ENCODE measurements around the gene ELMO2.

The ELMO2 gene

DNA sequence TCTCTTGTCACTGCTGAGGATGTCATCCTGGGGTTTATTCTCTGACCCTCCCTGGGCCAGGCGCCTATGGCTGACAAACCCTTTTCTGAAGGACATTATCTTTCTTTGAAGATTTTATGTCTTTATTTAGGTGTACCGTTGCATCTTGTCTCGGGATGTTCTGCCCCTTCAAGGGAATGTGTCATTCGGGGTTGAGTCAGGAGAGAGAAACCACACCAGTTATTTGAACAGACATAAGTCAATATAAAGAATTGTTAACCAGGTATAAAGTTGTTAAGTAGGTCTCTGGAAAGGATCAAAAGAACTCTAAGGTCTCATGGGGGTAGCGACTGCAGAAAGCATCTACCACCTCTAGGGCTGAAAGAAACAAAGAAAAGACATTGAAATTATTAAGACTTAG, 8.2 kb upstream of the ELMO2 start:
- Histone ChIP-seq H3K27me3 (ENCODE audit: insufficient read depth, low read length, poor library complexity) (no peaks in the 10 kb centered on the region), H3K56ac (ENCODE audit: low read length) (no peak overlapping the region), H4K5ac (ENCODE audit: low read length) (no peak overlapping the region), H3K4ac (ENCODE audit: low read depth, low read length) (no peak overlapping the region), H3K4me3 (ENCODE audit: low read length) (no peak overlapping the region), H2BK5ac (ENCODE audit: low read length) (no peak overlapping the region), H2BK120ac (ENCODE audit: low read depth, low read length) (no peak overlapping the region), H3K79me1 (ENCODE audit: low read length) (no peaks in the 10 kb centered on the region), H3K9ac (ENCODE audit: low read length) (no peak overlapping the region), H3K79me2 (ENCODE audit: control insufficient read depth, insufficient read depth, low read length) (no peaks in the 10 kb centered on the region), H3K36me3 (ENCODE audit: control insufficient read depth, insufficient read depth, low read length) (no peaks in the 10 kb centered on the region), H4K8ac (ENCODE audit: low read depth, low read length) (no peak overlapping the region), H2BK15ac (replicated peaks; ENCODE audit: low read depth) (no peak overlapping the region), H3K27ac (ENCODE audit: low read depth, low read length) (no peak overlapping the region), H2AK5ac (ENCODE audit: low read length) (no peak overlapping the region), H3K4me1 (ENCODE audit: control insufficient read depth, low read depth, low read length) (no peaks in the 10 kb centered on the region), H3K23ac (ENCODE audit: low read length) (no peak overlapping the region), H3K18ac (ENCODE audit: low read length) (no peak overlapping the region), H3K4me2 (ENCODE audit: low read length) (no peak overlapping the region)
- DNase-seq, result no peak
- WGBS (ENCODE audit: extremely low coverage, insufficient coverage, low lambda C conversion rate), result no CpG with 5 or more reads among the region's 5 CpGs

GRCh38 chr20:46411637-46412036, 5.2 kb upstream of the ELMO2 start:
- Histone ChIP-seq H2AK5ac (ENCODE audit: low read length) (no peak overlapping the region), H3K9ac (ENCODE audit: low read length) (no peak overlapping the region), H3K79me2 (ENCODE audit: control insufficient read depth, insufficient read depth, low read length) (no peaks in the 10 kb centered on the region), H3K27ac (ENCODE audit: low read depth, low read length) (no peak overlapping the region), H2BK120ac (ENCODE audit: low read depth, low read length) (no peak overlapping the region), H3K27me3 (ENCODE audit: insufficient read depth, low read length, poor library complexity) (no peaks in the 10 kb centered on the region), H3K79me1 (ENCODE audit: low read length) (no peaks in the 10 kb centered on the region), H3K4me2 (ENCODE audit: low read length) (no peak overlapping the region), H3K56ac (ENCODE audit: low read length) (no peak overlapping the region), H4K5ac (ENCODE audit: low read length) (no peak overlapping the region), H4K8ac (ENCODE audit: low read depth, low read length) (no peak overlapping the region), H3K18ac (ENCODE audit: low read length) (no peak overlapping the region), H2BK15ac (replicated peaks; ENCODE audit: low read depth) (no peak overlapping the region), H2BK5ac (ENCODE audit: low read length) (no peak overlapping the region), H3K23ac (ENCODE audit: low read length) (no peak overlapping the region), H3K4me3 (ENCODE audit: low read length) (no peak overlapping the region), H3K4ac (ENCODE audit: low read depth, low read length) (no peak overlapping the region), H3K4me1 (ENCODE audit: control insufficient read depth, low read depth, low read length) (no peaks in the 10 kb centered on the region), H3K36me3 (ENCODE audit: control insufficient read depth, insufficient read depth, low read length) (no peaks in the 10 kb centered on the region)
- no CpG with 5 or more reads among the region's 3 CpGs for WGBS (ENCODE audit: extremely low coverage, insufficient coverage, low lambda C conversion rate)
- DNase-seq, result no peak

DNA sequence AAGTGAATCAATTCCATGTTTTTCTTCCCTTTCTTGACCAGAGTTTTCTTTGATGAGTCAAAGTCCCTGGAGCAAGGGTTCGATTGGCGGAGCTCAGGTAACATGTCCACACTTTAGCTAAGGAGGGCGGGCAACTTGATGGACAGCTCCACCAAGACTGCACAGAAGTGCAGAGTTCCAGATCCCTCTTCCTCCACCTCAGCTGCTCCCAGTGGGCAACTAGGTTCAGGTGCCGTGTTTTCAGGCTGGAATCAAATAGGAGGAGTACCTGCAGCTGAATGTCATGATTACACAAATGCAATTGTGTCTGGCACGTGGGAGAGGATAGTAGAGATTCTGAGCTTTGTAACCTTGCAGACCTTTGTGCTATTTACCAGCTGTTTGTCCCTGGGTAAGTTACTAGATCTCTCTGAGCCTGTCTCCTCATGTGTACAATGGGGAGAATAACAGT, 1.9 kb upstream of the ELMO2 start:
- Histone ChIP-seq H3K79me2 (ENCODE audit: control insufficient read depth, insufficient read depth, low read length) (peaks cover 16% of the 10 kb centered on the region), H3K36me3 (ENCODE audit: control insufficient read depth, insufficient read depth, low read length) (no peaks in the 10 kb centered on the region), H2BK120ac (ENCODE audit: low read depth, low read length) (no peak overlapping the region), H4K8ac (ENCODE audit: low read depth, low read length) (no peak overlapping the region), H3K27ac (ENCODE audit: low read depth, low read length) (no peak overlapping the region), H3K9ac (ENCODE audit: low read length) (no peak overlapping the region), H3K79me1 (ENCODE audit: low read length) (peaks cover 9% of the 10 kb centered on the region), H2AK5ac (ENCODE audit: low read length) (no peak overlapping the region), H2BK5ac (ENCODE audit: low read length) (no peak overlapping the region), H3K27me3 (ENCODE audit: insufficient read depth, low read length, poor library complexity) (no peaks in the 10 kb centered on the region), H2BK15ac (replicated peaks; ENCODE audit: low read depth) (no peak overlapping the region), H3K56ac (ENCODE audit: low read length) (no peak overlapping the region), H3K4me1 (ENCODE audit: control insufficient read depth, low read depth, low read length) (no peaks in the 10 kb centered on the region), H3K18ac (ENCODE audit: low read length) (no peak overlapping the region), H3K4ac (ENCODE audit: low read depth, low read length) (no peak overlapping the region), H3K4me2 (ENCODE audit: low read length) (no peak overlapping the region), H3K23ac (ENCODE audit: low read length) (no peak overlapping the region), H3K4me3 (ENCODE audit: low read length) (no peak overlapping the region), H4K5ac (ENCODE audit: low read length) (no peak overlapping the region)
- WGBS (ENCODE audit: extremely low coverage, insufficient coverage, low lambda C conversion rate), result no CpG with 5 or more reads among the region's 5 CpGs
- DNase-seq, result no peak

DNA sequence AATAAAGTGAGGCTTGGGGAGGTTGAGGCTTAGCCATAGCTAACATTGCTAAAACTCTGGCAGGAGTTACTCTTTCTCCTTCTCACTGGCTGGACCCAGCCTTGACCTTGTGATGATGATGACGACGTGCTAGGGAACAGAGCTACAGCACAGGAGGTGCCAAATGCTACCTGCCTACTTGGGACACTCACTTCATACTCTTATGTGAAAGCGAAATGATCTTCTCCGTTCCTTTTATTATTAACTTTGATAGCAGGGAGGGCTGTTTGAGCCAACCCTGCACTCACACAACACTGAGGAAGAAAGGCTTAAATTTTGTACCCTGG, 1.2 kb upstream of the ELMO2 start:
- Histone ChIP-seq H3K18ac (ENCODE audit: low read length) (no peak overlapping the region), H2BK120ac (ENCODE audit: low read depth, low read length) (no peak overlapping the region)

DNA sequence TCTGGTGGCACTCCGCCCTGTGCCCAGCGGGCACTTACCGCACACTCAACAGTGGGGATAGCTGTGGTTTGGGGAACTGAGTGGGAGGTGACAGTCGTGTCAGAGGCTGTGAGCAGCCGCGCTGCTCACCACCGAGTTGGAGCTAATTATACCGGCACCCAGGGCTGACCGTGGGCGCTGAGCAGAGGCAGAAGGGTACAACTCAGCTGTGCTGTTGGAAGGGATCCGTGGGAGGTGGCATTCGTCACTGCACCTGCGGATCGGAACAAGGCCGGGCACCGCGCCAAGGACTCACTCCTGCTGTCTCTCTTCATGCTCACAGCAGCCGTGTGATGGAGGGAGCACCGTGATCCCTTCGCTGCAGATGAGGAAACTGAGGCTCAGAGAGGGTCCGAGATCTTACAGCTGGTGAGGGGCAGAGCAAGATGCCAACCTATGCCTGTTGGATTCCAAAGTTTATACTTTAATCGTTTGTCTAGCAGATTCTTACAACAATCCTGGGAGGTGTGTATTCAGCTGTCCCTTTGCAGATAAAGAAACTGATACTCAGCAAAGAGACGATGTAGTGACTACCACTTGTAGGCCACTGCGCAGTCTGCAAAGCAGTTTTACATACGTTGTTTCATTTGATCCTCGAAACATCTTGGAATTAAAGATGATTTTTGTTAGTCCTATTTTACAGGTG, 713 bp upstream of the ELMO2 start:
- H3K18ac ChIP-seq (ENCODE audit: low read length), result no peak overlapping the region
- peaks cover under 1% of the 10 kb centered on the region for H3K4me1 ChIP-seq (ENCODE audit: control insufficient read depth, low read depth, low read length)
- no peak overlapping the region for H4K8ac ChIP-seq (ENCODE audit: low read depth, low read length)
- H2BK120ac ChIP-seq (ENCODE audit: low read depth, low read length), result no peak overlapping the region
- no CpG with 5 or more reads among the region's 26 CpGs for WGBS (ENCODE audit: extremely low coverage, insufficient coverage, low lambda C conversion rate)
- H3K27me3 ChIP-seq (ENCODE audit: insufficient read depth, low read length, poor library complexity), result no peaks in the 10 kb centered on the region
- H3K4me2 ChIP-seq (ENCODE audit: low read length), result peak overlapping the region; percentile 43
- H3K9ac ChIP-seq (ENCODE audit: low read length), result peak overlapping the region; percentile 57
- peak overlapping the region; percentile 59 for H3K56ac ChIP-seq (ENCODE audit: low read length)
- H3K4me3 ChIP-seq (ENCODE audit: low read length), result peak overlapping the region; percentile 10
- no peak overlapping the region for H2AK5ac ChIP-seq (ENCODE audit: low read length)
- H3K79me1 ChIP-seq (ENCODE audit: low read length), result peaks cover 14% of the 10 kb centered on the region
- H4K5ac ChIP-seq (ENCODE audit: low read length), result no peak overlapping the region
- no peak overlapping the region for H2BK15ac ChIP-seq (replicated peaks; ENCODE audit: low read depth)
- DNase-seq, result no peak
- H3K36me3 ChIP-seq (ENCODE audit: control insufficient read depth, insufficient read depth, low read length), result no peaks in the 10 kb centered on the region
- H3K79me2 ChIP-seq (ENCODE audit: control insufficient read depth, insufficient read depth, low read length), result peaks cover 20% of the 10 kb centered on the region
- H2BK5ac ChIP-seq (ENCODE audit: low read length), result no peak overlapping the region
- H3K4ac ChIP-seq (ENCODE audit: low read depth, low read length), result no peak overlapping the region
- H3K23ac ChIP-seq (ENCODE audit: low read length), result no peak overlapping the region
- H3K27ac ChIP-seq (ENCODE audit: low read depth, low read length), result no peak overlapping the region

More for the DNA sequence above, 1.2 kb upstream of the ELMO2 start:
- Histone ChIP-seq H3K4me2 (ENCODE audit: low read length) (no peak overlapping the region), H3K4me1 (ENCODE audit: control insufficient read depth, low read depth, low read length) (no peaks in the 10 kb centered on the region), H3K9ac (ENCODE audit: low read length) (no peak overlapping the region), H3K56ac (ENCODE audit: low read length) (no peak overlapping the region), H4K8ac (ENCODE audit: low read depth, low read length) (no peak overlapping the region), H4K5ac (ENCODE audit: low read length) (no peak overlapping the region), H3K79me2 (ENCODE audit: control insufficient read depth, insufficient read depth, low read length) (peaks cover 20% of the 10 kb centered on the region), H3K36me3 (ENCODE audit: control insufficient read depth, insufficient read depth, low read length) (no peaks in the 10 kb centered on the region), H3K4ac (ENCODE audit: low read depth, low read length) (no peak overlapping the region), H3K27me3 (ENCODE audit: insufficient read depth, low read length, poor library complexity) (no peaks in the 10 kb centered on the region), H3K79me1 (ENCODE audit: low read length) (peaks cover 14% of the 10 kb centered on the region), H3K4me3 (ENCODE audit: low read length) (no peak overlapping the region), H2AK5ac (ENCODE audit: low read length) (no peak overlapping the region), H3K27ac (ENCODE audit: low read depth, low read length) (no peak overlapping the region), H2BK5ac (ENCODE audit: low read length) (no peak overlapping the region), H2BK15ac (replicated peaks; ENCODE audit: low read depth) (no peak overlapping the region), H3K23ac (ENCODE audit: low read length) (no peak overlapping the region)
- DNase-seq, result no peak
- no CpG with 5 or more reads among the region's 4 CpGs for WGBS (ENCODE audit: extremely low coverage, insufficient coverage, low lambda C conversion rate)

DNA sequence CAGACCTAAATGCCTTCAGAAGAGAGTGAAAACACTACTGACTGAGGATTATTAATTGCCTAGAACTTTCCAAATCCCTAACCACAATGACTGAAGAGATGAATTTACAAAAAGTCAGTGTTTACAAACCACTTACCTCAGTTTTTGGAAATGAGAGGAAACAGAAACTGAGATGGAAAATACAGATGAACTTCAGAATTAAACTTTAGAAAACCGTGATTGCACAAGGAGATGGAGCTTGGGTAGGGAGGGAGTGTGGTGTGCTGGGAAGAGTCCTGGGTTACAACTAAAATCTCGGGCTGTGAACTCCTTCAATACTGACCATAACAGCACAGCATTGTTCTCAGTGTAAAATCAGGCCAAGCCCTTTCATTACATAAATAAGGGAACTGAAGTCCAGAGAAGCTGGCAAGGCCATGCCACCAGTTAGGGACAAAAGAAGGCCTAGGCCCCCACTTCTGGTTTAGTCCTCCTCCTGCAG, 4.0 kb downstream of the ELMO2 start:
- Histone ChIP-seq H2AK5ac (ENCODE audit: low read length) (no peak overlapping the region), H3K4me2 (ENCODE audit: low read length) (no peak overlapping the region), H3K36me3 (ENCODE audit: control insufficient read depth, insufficient read depth, low read length) (no peaks in the 10 kb centered on the region), H3K79me1 (ENCODE audit: low read length) (peaks cover 35% of the 10 kb centered on the region), H3K18ac (ENCODE audit: low read length) (no peak overlapping the region), H3K4me1 (ENCODE audit: control insufficient read depth, low read depth, low read length) (peaks cover 14% of the 10 kb centered on the region), H3K4me3 (ENCODE audit: low read length) (no peak overlapping the region), H2BK15ac (replicated peaks; ENCODE audit: low read depth) (no peak overlapping the region), H2BK120ac (ENCODE audit: low read depth, low read length) (no peak overlapping the region), H3K27me3 (ENCODE audit: insufficient read depth, low read length, poor library complexity) (no peaks in the 10 kb centered on the region), H3K27ac (ENCODE audit: low read depth, low read length) (no peak overlapping the region), H4K5ac (ENCODE audit: low read length) (no peak overlapping the region), H3K79me2 (ENCODE audit: control insufficient read depth, insufficient read depth, low read length) (peaks cover 32% of the 10 kb centered on the region), H3K23ac (ENCODE audit: low read length) (no peak overlapping the region), H3K56ac (ENCODE audit: low read length) (no peak overlapping the region), H2BK5ac (ENCODE audit: low read length) (no peak overlapping the region), H4K8ac (ENCODE audit: low read depth, low read length) (no peak overlapping the region), H3K4ac (ENCODE audit: low read depth, low read length) (no peak overlapping the region), H3K9ac (ENCODE audit: low read length) (no peak overlapping the region)
- DNase-seq, result no peak
- no CpG with 5 or more reads among the region's 2 CpGs for WGBS (ENCODE audit: extremely low coverage, insufficient coverage, low lambda C conversion rate)
